Measurements from ENCODE around the gene SLC8B1.

SLC8B1 gene

GRCh38 chr12:113322343-113322742 lies 12.6 kb downstream of the SLC8B1 start:
- DNase-seq (ENCODE audit: low read depth in 3 of 3): no peak

- no peak for DNase-seq (ENCODE audit: low read depth in 3 of 3)
These were observed 14.5 kb downstream of the SLC8B1 start for GRCh38 chr12:113320401-113320800.

GRCh38 chr12:113318900-113319628 lies 15.8 kb downstream of the SLC8B1 start:
- no peak for DNase-seq (ENCODE audit: low read depth in 3 of 3)

- no peak for DNase-seq (ENCODE audit: low read depth in 3 of 3)
These were observed 16.8 kb downstream of the SLC8B1 start for GRCh38 chr12:113318046-113318656.

GRCh38 chr12:113317122-113317521 lies 17.8 kb downstream of the SLC8B1 start:
- DNase-seq (ENCODE audit: low read depth in 3 of 3): no peak

GRCh38 chr12:113316155-113316554 lies 18.8 kb downstream of the SLC8B1 start:
- no peak for DNase-seq (ENCODE audit: low read depth in 3 of 3)

- no peak for DNase-seq (ENCODE audit: low read depth in 3 of 3)
These were observed 19.6 kb downstream of the SLC8B1 start for GRCh38 chr12:113315358-113315757.

GRCh38 chr12:113314121-113314529 lies 20.8 kb downstream of the SLC8B1 start:
- no peak for DNase-seq (ENCODE audit: low read depth in 3 of 3)

- DNase-seq (ENCODE audit: low read depth in 3 of 3): no peak
These were observed 24.4 kb downstream of the SLC8B1 start for GRCh38 chr12:113310489-113310888.

- no peak for DNase-seq (ENCODE audit: low read depth in 3 of 3)
These were observed 28.5 kb downstream of the SLC8B1 start for GRCh38 chr12:113306382-113306781.

GRCh38 chr12:113305281-113305856 lies 29.5 kb downstream of the SLC8B1 start:
- no peak for DNase-seq (ENCODE audit: low read depth in 3 of 3)

- no peak for DNase-seq (ENCODE audit: low read depth in 3 of 3)
These were observed 31.8 kb downstream of the SLC8B1 start for GRCh38 chr12:113302886-113303640.

GRCh38 chr12:113302466-113302865 lies 32.4 kb downstream of the SLC8B1 start:
- DNase-seq (ENCODE audit: low read depth in 3 of 3): no peak

GRCh38 chr12:113301811-113302210 lies 33.1 kb downstream of the SLC8B1 start:
- DNase-seq (ENCODE audit: low read depth in 3 of 3): no peak

- no peak for DNase-seq (ENCODE audit: low read depth in 3 of 3)
These were observed 35.2 kb downstream of the SLC8B1 start for GRCh38 chr12:113299619-113300237.

- no peak for DNase-seq (ENCODE audit: low read depth in 3 of 3)
These were observed 35.9 kb downstream of the SLC8B1 start for GRCh38 chr12:113298861-113299545.

GRCh38 chr12:113298472-113298817 lies 36.5 kb downstream of the SLC8B1 start:
- DNase-seq (ENCODE audit: low read depth in 3 of 3): no peak

- DNase-seq (ENCODE audit: low read depth in 3 of 3): no peak
These were observed 37.1 kb downstream of the SLC8B1 start for GRCh38 chr12:113297621-113298471.

- no peak for DNase-seq (ENCODE audit: low read depth in 3 of 3)
These were observed 37.7 kb downstream of the SLC8B1 start for GRCh38 chr12:113297214-113297587.

GRCh38 chr12:113296557-113297213 lies 38.2 kb downstream of the SLC8B1 start:
- DNase-seq (ENCODE audit: low read depth in 3 of 3): no peak
